Measurements from ENCODE around the gene CSPG5. TPM values are rescaled to one million over a fixed set of nuclear protein-coding genes. Genes with fewer than 3 reads are reported as not detected.

The CSPG5 gene
- total and polyA plus RNA-seq, 3 donors from 2014 or later, result 2.4 to 4.9 (median 2.7) TPM

DNA sequence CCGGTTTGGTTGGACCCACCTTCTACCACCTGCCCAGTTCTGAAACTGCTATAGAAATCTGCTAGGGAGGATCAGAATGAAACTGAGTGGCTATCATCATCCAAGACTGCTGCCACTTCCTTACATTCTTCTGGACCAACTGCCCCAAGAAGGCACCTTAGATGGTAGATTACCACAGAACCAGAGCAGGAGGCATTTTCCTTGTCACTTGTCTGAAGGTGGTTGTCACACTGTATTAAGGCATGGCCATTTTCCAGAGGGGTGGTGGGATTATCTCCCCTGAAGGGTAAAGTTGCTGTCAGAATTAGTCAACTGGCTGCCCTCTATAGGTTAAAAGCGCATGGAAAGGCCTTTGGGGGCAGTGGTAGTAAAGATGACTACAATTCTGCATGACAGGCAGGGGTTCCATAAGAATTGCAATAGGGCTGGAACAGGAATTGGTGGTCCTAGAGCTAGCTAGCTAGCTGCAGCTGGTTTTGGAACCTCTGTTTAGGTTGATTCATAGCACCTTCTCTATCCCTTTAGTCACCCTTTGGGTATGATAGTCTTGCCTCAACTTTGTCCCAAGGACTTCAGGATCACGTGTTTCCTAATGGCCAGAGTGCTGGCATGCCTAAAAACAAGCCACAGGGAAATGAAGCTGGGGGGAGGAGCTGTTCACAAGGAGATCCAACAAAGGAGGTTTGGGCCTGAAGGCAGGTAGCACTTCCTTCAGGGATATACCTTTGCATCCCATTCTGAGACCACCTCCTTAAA is 4.8 kb upstream of the CSPG5 start:
- Histone ChIP-seq H3K4me1 (peaks cover 3% of the 10 kb centered on the region), H3K9me3 (no peaks in the 10 kb centered on the region), H3K4me3 (no peak overlapping the region), H3K36me3 (ENCODE audit: low read depth, missing control alignments) (no peaks in the 10 kb centered on the region), H3K27ac (no peak overlapping the region), H3K27me3 (no peaks in the 10 kb centered on the region)
- 69 to 77% methylated on average over 3 of the region's 3 CpGs for WGBS, 2 donors
- no peak for TF ChIP-seq CTCF (IDR thresholded peaks at IDR 0.05)
- no peak for TF ChIP-seq POLR2A (IDR thresholded peaks at IDR 0.05)
- intact Hi-C loops (cut with DNase I; ENCODE audit: low total_unique reads), result no loop called here
- DNase-seq, result no peak

DNA sequence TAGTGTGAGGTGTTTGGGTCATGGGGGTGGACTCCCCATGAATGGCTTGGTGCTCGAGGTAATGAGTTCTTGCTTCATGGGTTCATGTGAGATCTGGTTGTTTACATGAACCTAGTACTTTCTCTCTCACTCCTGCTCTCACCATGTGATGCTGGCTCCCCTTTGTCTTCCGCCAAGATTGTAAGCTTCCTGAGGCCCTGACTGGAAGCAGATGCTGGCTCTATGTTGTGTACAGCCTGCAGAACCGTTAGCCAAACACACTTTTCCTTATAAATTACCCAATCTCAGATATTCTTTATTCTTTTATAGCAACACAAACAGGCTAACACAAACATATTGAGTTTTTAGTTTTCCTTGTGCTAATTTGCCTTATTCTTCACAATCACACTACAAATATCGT is 3.2 kb upstream of the CSPG5 start:
- intact Hi-C loops (cut with DNase I; ENCODE audit: low total_unique reads), result no loop called here
- H3K27me3 ChIP-seq, result no peaks in the 10 kb centered on the region
- H3K4me3 ChIP-seq, result no peak overlapping the region
- WGBS, 2 donors, result 85 to 88% methylated on average over 4 of the region's 4 CpGs
- H3K9me3 ChIP-seq, result no peaks in the 10 kb centered on the region
- H3K4me1 ChIP-seq, result peaks cover 7% of the 10 kb centered on the region
- no peaks in the 10 kb centered on the region for H3K36me3 ChIP-seq (ENCODE audit: low read depth, missing control alignments)
- no peak for DNase-seq
- TF ChIP-seq CTCF (IDR thresholded peaks at IDR 0.05) (no peak), POLR2A (IDR thresholded peaks at IDR 0.05) (no peak)
- H3K27ac ChIP-seq, result no peak overlapping the region

DNA sequence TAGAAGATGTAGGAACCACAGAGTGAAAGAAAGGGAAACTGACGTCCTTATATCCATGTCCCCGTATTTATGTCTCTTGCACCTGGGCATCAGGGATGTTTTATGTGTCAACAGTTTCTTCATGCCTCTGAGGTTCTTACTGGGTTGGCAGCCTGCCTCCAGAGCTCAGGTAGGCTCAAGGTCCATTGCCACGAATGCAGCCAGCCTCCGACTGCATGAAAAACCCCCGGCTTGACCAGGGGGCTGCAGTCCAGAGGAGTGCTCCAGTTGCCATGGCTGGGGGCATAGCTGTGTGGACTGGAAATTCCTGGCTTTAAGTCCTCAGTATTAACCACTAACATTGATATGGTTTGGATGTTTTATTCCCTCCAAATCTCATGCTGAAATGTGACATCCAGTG is 2.8 kb upstream of the CSPG5 start:
- Histone ChIP-seq H3K36me3 (ENCODE audit: low read depth, missing control alignments) (no peaks in the 10 kb centered on the region), H3K27ac (no peak overlapping the region), H3K4me1 (peaks cover 7% of the 10 kb centered on the region), H3K27me3 (no peaks in the 10 kb centered on the region), H3K9me3 (no peaks in the 10 kb centered on the region), H3K4me3 (no peak overlapping the region)
- DNase-seq, result no peak
- 56 to 70% methylated on average over 5 of the region's 5 CpGs for WGBS, 2 donors
- intact Hi-C loops (cut with DNase I; ENCODE audit: low total_unique reads), result no loop called here
- TF ChIP-seq POLR2A (IDR thresholded peaks at IDR 0.05) (no peak), CTCF (IDR thresholded peaks at IDR 0.05) (no peak)

- no peaks in the 10 kb centered on the region for H3K27me3 ChIP-seq
- no peak overlapping the region for H3K4me3 ChIP-seq
- WGBS, 2 donors, result 72 to 76% methylated on average over 4 of the region's 4 CpGs
- DNase-seq, result no peak
- H3K36me3 ChIP-seq (ENCODE audit: low read depth, missing control alignments), result no peaks in the 10 kb centered on the region
- no peak for TF ChIP-seq POLR2A (IDR thresholded peaks at IDR 0.05)
- TF ChIP-seq CTCF (IDR thresholded peaks at IDR 0.05), result no peak
- H3K9me3 ChIP-seq, result no peaks in the 10 kb centered on the region
- peaks cover 7% of the 10 kb centered on the region for H3K4me1 ChIP-seq
- intact Hi-C loops (cut with DNase I; ENCODE audit: low total_unique reads), result no loop called here
- H3K27ac ChIP-seq, result no peak overlapping the region
Observed at GRCh38 chr3:47580481-47580880, 1.8 kb upstream of the CSPG5 start.

DNA sequence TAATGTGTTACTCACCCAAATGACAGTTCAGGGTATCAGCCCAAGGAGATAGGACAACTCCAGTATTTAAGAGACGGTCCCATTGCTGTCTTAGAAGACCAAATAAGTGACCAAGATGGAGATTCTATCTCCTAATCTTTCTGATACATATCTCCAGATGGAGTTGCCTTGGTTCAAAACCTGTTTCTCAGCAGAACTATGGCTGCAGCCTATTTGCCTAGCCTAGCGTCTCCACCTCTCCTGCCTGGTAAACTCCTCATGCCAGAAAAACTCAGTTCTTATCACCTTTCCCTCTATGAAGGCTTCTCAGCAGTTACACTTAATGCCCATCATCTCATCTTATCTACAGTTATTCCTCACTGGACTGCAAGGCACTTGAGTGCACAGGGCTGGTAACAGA is 1.2 kb upstream of the CSPG5 start:
- Histone ChIP-seq H3K27me3 (no peaks in the 10 kb centered on the region), H3K4me3 (no peak overlapping the region), H3K9me3 (no peaks in the 10 kb centered on the region), H3K27ac (no peak overlapping the region), H3K4me1 (peaks cover 7% of the 10 kb centered on the region), H3K36me3 (ENCODE audit: low read depth, missing control alignments) (no peaks in the 10 kb centered on the region)
- no peak for DNase-seq
- intact Hi-C loops (cut with DNase I; ENCODE audit: low total_unique reads), result no loop called here
- no peak for TF ChIP-seq POLR2A (IDR thresholded peaks at IDR 0.05)
- 66 to 84% methylated on average over 2 of the region's 2 CpGs for WGBS, 2 donors

All from testis (tissue), 3 donors.